HG03175 (cell line): ENCODE data around the gene LITAF.
"Not testable (repeated sequence)": the region's sequence is repeated elsewhere in the genome, so short reads cannot be mapped to it uniquely, and the experiment has no call there.

Source experiments
- ATAC-seq: cut with Tn5 transposase; IDR thresholded peaks from one replicate; pipeline ENCODE4 v1.9.1; 2021; ENCODE audit warnings: mild to moderate bottlenecking, moderate library complexity; ENCODE audit not compliant: unreplicated experiment

LITAF gene

GRCh38 chr16:11524098-11524760 is 62.5 kb downstream of the LITAF start:
- ATAC-seq: no peak

GRCh38 chr16:11521055-11521454 is 65.7 kb downstream of the LITAF start:
- ATAC-seq: no peak

GRCh38 chr16:11520442-11520841 is 66.3 kb downstream of the LITAF start:
- ATAC-seq: no peak

- no peak for ATAC-seq
These were observed 68.8 kb downstream of the LITAF start for GRCh38 chr16:11517961-11518360.

- no peak for ATAC-seq
These were observed 70.9 kb downstream of the LITAF start for GRCh38 chr16:11515540-11516430.

- ATAC-seq: no peak
These were observed 72.4 kb downstream of the LITAF start for GRCh38 chr16:11514283-11514682.

- ATAC-seq: not testable (repeated sequence)
These were observed 73.4 kb downstream of the LITAF start for GRCh38 chr16:11513366-11513765.

- no peak for ATAC-seq
These were observed 74.9 kb downstream of the LITAF start for GRCh38 chr16:11511801-11512200.

GRCh38 chr16:11511328-11511727 is 75.4 kb downstream of the LITAF start:
- no peak for ATAC-seq

- no peak for ATAC-seq
These were observed 76.3 kb downstream of the LITAF start for GRCh38 chr16:11510178-11510973.

GRCh38 chr16:11507991-11508390 is 78.7 kb downstream of the LITAF start:
- ATAC-seq: no peak

- ATAC-seq: no peak
These were observed 79.4 kb downstream of the LITAF start for GRCh38 chr16:11507350-11507749.

GRCh38 chr16:11506741-11507305 is 79.9 kb downstream of the LITAF start:
- ATAC-seq: no peak

GRCh38 chr16:11504261-11504660 is 82.5 kb downstream of the LITAF start:
- ATAC-seq: not testable (repeated sequence)

- no peak for ATAC-seq
These were observed 83.2 kb downstream of the LITAF start for GRCh38 chr16:11503566-11503965.

GRCh38 chr16:11502239-11502638 is 84.5 kb downstream of the LITAF start:
- no peak for ATAC-seq

- ATAC-seq: no peak
These were observed 85.1 kb downstream of the LITAF start for GRCh38 chr16:11501632-11502031.

GRCh38 chr16:11500700-11501346 is 85.9 kb downstream of the LITAF start:
- ATAC-seq: no peak

GRCh38 chr16:11499295-11500089 is 87.2 kb downstream of the LITAF start:
- no peak for ATAC-seq

- no peak for ATAC-seq
These were observed 88.0 kb downstream of the LITAF start for GRCh38 chr16:11498683-11499082.
